A673 (cell line): ENCODE data around the gene FFAR1. TPM values are rescaled to one million over a fixed set of nuclear protein-coding genes. Genes with fewer than 3 reads are reported as not detected.
A peak's percentile ranks its signal among the peaks of the same experiment; 100 is the strongest.

ENCODE experiments used
- BruUV-seq: library from RNA; stranded (reverse); fragments of 400-500 nt; replicated peaks from 2 replicates; lab custom pipeline; 2021; lab: Mats Ljungman, UMichigan
- CTCF ChIA-PET: fragments of 300-600 bp; sonication (Branson Sonifier 250); formaldehyde crosslinking; loops from one replicate; lab custom pipeline; 2022; ENCODE audit warnings: antibody characterized with exemption; lab: Charles Lee
- POLR2A ChIA-PET: fragments of 300-600 bp; sonication (Branson Sonifier 250); formaldehyde crosslinking; loops from one replicate; lab custom pipeline; 2022; ENCODE audit warnings: antibody characterized with exemption; ENCODE audit not compliant: low non-redundant PET; lab: Charles Lee
- DNase-seq: peaks from one replicate; pipeline ENCODE4 v3.0.0-alpha.2; 2015; ENCODE audit warnings: low spot score
- H3K27ac ChIP-seq: fragments of 200-600 bp; sonication (generic); 2 replicates; pipeline ENCODE4 v1.5.1; 2016; ENCODE audit warnings: mixed run types, low read depth, mild to moderate bottlenecking, mixed read lengths, antibody characterized with exemption, low read length; ENCODE audit not compliant: poor library complexity, severe bottlenecking
- H3K27me3 ChIP-seq: fragments of 200-600 bp; sonication (generic); replicated peaks from 2 replicates; pipeline ENCODE4 v1.6.1; 2017; ENCODE audit warnings: mixed run types, low read depth, mild to moderate bottlenecking, mixed read lengths, antibody characterized with exemption, low read length; ENCODE audit not compliant: insufficient read depth, poor library complexity
- H3K36me3 ChIP-seq: fragments of 200-600 bp; sonication (generic); 2 replicates; pipeline ENCODE4 v1.6.1; 2016; ENCODE audit warnings: mixed run types, mild to moderate bottlenecking, mixed read lengths, antibody characterized with exemption, low read length; ENCODE audit not compliant: insufficient read depth, poor library complexity, severe bottlenecking
- H3K4me1 ChIP-seq: fragments of 200-600 bp; sonication (generic); 2 replicates; pipeline ENCODE4 v1.6.1; 2017; ENCODE audit warnings: mixed run types, mild to moderate bottlenecking, mixed read lengths, antibody characterized with exemption, low read length; ENCODE audit not compliant: insufficient read depth, poor library complexity, severe bottlenecking
- H3K4me3 ChIP-seq: fragments of 200-600 bp; sonication (generic); 2 replicates; pipeline ENCODE4 v1.5.1; 2016; ENCODE audit warnings: low read depth, mixed run types, mild to moderate bottlenecking, mixed read lengths, low read length; ENCODE audit not compliant: poor library complexity, severe bottlenecking
- H3K9me3 ChIP-seq: fragments of 200-600 bp; sonication (generic); 2 replicates; pipeline ENCODE4 v1.6.1; 2016; ENCODE audit warnings: mixed run types, low read depth, mild to moderate bottlenecking, mixed read lengths, antibody characterized with exemption, low read length; ENCODE audit not compliant: poor library complexity, severe bottlenecking
- EZH2 ChIP-seq: fragments of 200-600 bp; sonication (generic); IDR thresholded peaks from 2 replicates; pipeline ENCODE4 v1.6.1; 2017; ENCODE audit warnings: borderline replicate concordance, low read depth, mild to moderate bottlenecking, mixed read lengths, antibody characterized with exemption, low read length; ENCODE audit not compliant: poor library complexity, severe bottlenecking
- intact Hi-C: fragments of 100-400 bp; cut with micrococcal nuclease; formaldehyde crosslinking; loops from one replicate; pipeline ENCODE4 v1.10.0; 2022; ENCODE audit not compliant: unreplicated experiment
- total RNA-seq: library from RNA; stranded (reverse); gene quantifications from 2 replicates; pipeline ENCODE4 v1.2.3, GENCODE V29; 2021
- TF ChIP-seq, protein P1 (sequence below): fragments of 300-800, 200-600 bp; sonication (generic); conservative IDR thresholded peaks from 2 replicates; pipeline ENCODE4 v1.5.1; 2017; ENCODE audit warnings: low read depth, mild to moderate bottlenecking, antibody characterized with exemption, low read length, moderate library complexity, mixed read lengths

The FFAR1 gene
- total RNA-seq, 1 experiment from 2014 or later = not detected

DNA sequence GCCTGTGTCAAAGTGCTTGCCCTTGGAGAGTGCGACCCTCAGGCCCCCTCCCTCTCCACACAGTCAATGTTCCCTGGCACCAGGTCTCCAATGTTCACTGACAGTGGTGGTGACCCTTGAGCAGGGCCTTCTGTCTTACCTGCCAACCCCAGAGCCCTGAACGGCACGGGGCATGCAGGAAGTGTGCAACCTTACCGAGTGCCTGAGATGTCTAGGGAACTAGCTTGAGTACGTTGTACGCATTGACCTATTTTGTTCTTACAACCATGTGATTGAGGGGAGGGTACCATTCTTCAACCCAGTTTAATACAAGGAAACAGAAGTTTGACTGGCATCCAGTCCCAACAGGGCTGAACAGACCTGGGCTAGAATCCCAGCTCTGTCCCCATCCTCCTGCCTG is 42.5 kb upstream of the FFAR1 start:
- H3K4me3 ChIP-seq = no peak overlapping the region
- no peaks in the 10 kb centered on the region for H3K4me1 ChIP-seq
- CTCF ChIA-PET = no interaction called here
- POLR2A ChIA-PET = no interaction called here
- intact Hi-C loops = no loop called here
- BruUV-seq = no TSS peak
- no peaks in the 10 kb centered on the region for H3K9me3 ChIP-seq
- TF ChIP-seq, protein P1, sequence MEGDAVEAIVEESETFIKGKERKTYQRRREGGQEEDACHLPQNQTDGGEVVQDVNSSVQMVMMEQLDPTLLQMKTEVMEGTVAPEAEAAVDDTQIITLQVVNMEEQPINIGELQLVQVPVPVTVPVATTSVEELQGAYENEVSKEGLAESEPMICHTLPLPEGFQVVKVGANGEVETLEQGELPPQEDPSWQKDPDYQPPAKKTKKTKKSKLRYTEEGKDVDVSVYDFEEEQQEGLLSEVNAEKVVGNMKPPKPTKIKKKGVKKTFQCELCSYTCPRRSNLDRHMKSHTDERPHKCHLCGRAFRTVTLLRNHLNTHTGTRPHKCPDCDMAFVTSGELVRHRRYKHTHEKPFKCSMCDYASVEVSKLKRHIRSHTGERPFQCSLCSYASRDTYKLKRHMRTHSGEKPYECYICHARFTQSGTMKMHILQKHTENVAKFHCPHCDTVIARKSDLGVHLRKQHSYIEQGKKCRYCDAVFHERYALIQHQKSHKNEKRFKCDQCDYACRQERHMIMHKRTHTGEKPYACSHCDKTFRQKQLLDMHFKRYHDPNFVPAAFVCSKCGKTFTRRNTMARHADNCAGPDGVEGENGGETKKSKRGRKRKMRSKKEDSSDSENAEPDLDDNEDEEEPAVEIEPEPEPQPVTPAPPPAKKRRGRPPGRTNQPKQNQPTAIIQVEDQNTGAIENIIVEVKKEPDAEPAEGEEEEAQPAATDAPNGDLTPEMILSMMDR = no peak
- no peak for TF ChIP-seq EZH2
- H3K27me3 ChIP-seq = no peaks in the 10 kb centered on the region
- no peaks in the 10 kb centered on the region for H3K36me3 ChIP-seq
- no peak for DNase-seq
- no peak overlapping the region for H3K27ac ChIP-seq

- intact Hi-C loops = no loop called here
- Histone ChIP-seq H3K36me3 (no peaks in the 10 kb centered on the region), H3K9me3 (no peaks in the 10 kb centered on the region), H3K27ac (no peak overlapping the region), H3K4me1 (no peaks in the 10 kb centered on the region), H3K27me3 (no peaks in the 10 kb centered on the region), H3K4me3 (no peak overlapping the region)
- no TSS peak for BruUV-seq
- peak; percentile 23 for DNase-seq
- ChIA-PET POLR2A (no interaction called here), CTCF (no interaction called here)
- TF ChIP-seq, protein P1 = peak; percentile 55
- no peak for TF ChIP-seq EZH2
These were observed 41.0 kb upstream of the FFAR1 start for GRCh38 chr19:35306473-35307246.

- Histone ChIP-seq H3K4me3 (no peak overlapping the region), H3K4me1 (no peaks in the 10 kb centered on the region), H3K27me3 (no peaks in the 10 kb centered on the region), H3K36me3 (no peaks in the 10 kb centered on the region), H3K9me3 (no peaks in the 10 kb centered on the region), H3K27ac (no peak overlapping the region)
- BruUV-seq = no TSS peak
- POLR2A ChIA-PET = no interaction called here
- intact Hi-C loops = no loop called here
- no peak for TF ChIP-seq EZH2
- TF ChIP-seq, protein P1 = no peak
- no peak for DNase-seq
- CTCF ChIA-PET = no interaction called here
These were observed 39.8 kb upstream of the FFAR1 start for GRCh38 chr19:35307931-35308330.
